Endothelial cell of hepatic sinusoid (primary cell): ENCODE data around the gene ARHGAP4.

Source experiments
- in situ Hi-C: cut with HindIII; loops from 2 replicates; pipeline ENCODE4 v1.10.0; 2017; ENCODE audit warnings: low sequenced_read_pairs

The ARHGAP4 gene

GRCh38 chrX:153925739-153926551 lies at the start of gene ARHGAP4:
ARHGAP4 (minus strand) TSS chrX:153926264; CDS start chrX:153926202, 62 bp downstream.
- in situ Hi-C loops, result no loop called here

GRCh38 chrX:153974726-153975286 lies 48.7 kb upstream of the ARHGAP4 start:
- in situ Hi-C loops, result no loop called here

GRCh38 chrX:153974003-153974725 lies 48.1 kb upstream of the ARHGAP4 start:
- in situ Hi-C loops, result no loop called here

GRCh38 chrX:153973127-153974002 lies 47.3 kb upstream of the ARHGAP4 start:
- in situ Hi-C loops, result no loop called here

GRCh38 chrX:153972368-153973126 lies 46.5 kb upstream of the ARHGAP4 start, which contains the start of gene TMEM187:
TMEM187 (plus strand) TSS chrX:153972754; CDS start chrX:153982063, 9,309 bp downstream.
- in situ Hi-C loops, result no loop called here

- in situ Hi-C loops, result no loop called here
Observed at GRCh38 chrX:153971450-153972367, 45.6 kb upstream of the ARHGAP4 start, which contains the start of gene HCFC1. HCFC1 (minus strand) TSS chrX:153971818; CDS start chrX:153970840, 978 bp downstream.

GRCh38 chrX:153971124-153971449 lies 45.0 kb upstream of the ARHGAP4 start:
- in situ Hi-C loops, result no loop called here

- in situ Hi-C loops, result no loop called here
Observed at GRCh38 chrX:153970357-153971123, 44.5 kb upstream of the ARHGAP4 start.

GRCh38 chrX:153969904-153970356 lies 43.9 kb upstream of the ARHGAP4 start:
- in situ Hi-C loops, result loop anchor here (5.0 kb wide), 1 partner anchor 68 kb away; the partner anchor contains the start of gene AVPR2

- in situ Hi-C loops, result loop anchor here (5.0 kb wide), 1 partner anchor 67 kb away; the partner anchor contains the start of gene AVPR2
Observed at GRCh38 chrX:153969125-153969903, 43.2 kb upstream of the ARHGAP4 start.

GRCh38 chrX:153968754-153969124 lies 42.7 kb upstream of the ARHGAP4 start:
- in situ Hi-C loops, result loop anchor here (5.0 kb wide), 1 partner anchor 66 kb away; the partner anchor contains the start of gene AVPR2

GRCh38 chrX:153968255-153968654 lies 42.2 kb upstream of the ARHGAP4 start:
- in situ Hi-C loops, result loop anchor here (5.0 kb wide), 1 partner anchor 66 kb away; the partner anchor contains the start of gene AVPR2

- in situ Hi-C loops, result loop anchor here (5.0 kb wide), 1 partner anchor 65 kb away; the partner anchor contains the start of gene AVPR2
Observed at GRCh38 chrX:153967536-153968224, 41.6 kb upstream of the ARHGAP4 start.

- in situ Hi-C loops, result loop anchor here (5.0 kb wide), 1 partner anchor 65 kb away; the partner anchor contains the start of gene AVPR2
Observed at GRCh38 chrX:153966841-153967535, 40.9 kb upstream of the ARHGAP4 start.

GRCh38 chrX:153966283-153966688 lies 40.2 kb upstream of the ARHGAP4 start:
- in situ Hi-C loops, result loop anchor here (5.0 kb wide), 1 partner anchor 64 kb away; the partner anchor contains the start of gene AVPR2
